ENCODE measurements around the gene RAB7A. TPM values are rescaled to one million over a fixed set of nuclear protein-coding genes. Genes with fewer than 3 reads are reported as not detected.

RAB7A gene
- polyA plus RNA-seq, 1 donor, result 140 TPM

DNA sequence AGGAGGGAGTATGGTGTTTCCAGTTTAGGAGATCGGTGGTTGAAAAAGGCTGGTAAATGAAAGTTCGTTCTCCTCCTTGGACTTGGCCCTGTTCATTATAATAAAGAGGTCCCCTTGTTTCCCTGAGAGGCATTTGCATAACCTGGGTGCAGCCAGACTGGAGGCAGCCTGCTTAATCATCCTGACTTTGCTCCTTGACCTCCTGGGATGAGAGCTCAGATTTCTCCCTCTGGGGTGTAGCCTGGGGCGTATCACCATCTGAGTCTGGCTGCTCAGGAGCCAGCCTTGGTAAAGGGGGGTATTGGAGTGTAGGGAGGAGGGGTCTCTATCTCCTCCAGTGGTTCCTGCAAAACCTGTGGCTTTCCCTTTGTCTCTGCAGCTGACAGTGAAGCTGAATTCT lies 132.2 kb downstream of the RAB7A start:
- DNase-seq, result no peak

DNA sequence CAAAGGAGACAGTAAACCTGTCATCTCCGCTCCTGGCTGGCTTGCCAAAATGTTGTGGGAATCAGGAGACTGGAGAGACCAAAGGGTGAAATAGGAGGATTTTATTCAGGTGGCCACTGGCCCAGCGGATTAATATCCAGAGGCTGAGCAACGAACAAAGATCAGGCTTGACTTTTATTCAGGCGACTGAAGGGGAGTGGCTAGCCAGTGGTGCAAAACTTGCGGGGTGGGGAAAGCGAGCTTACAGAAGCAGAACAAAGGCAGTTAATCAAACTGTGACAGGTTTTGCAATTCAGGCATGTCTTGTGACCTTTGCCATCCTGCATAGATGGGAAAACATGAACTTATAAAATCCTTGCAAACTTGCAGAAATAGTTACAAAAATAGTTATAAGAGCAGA lies 133.6 kb downstream of the RAB7A start:
- no peak for DNase-seq

DNA sequence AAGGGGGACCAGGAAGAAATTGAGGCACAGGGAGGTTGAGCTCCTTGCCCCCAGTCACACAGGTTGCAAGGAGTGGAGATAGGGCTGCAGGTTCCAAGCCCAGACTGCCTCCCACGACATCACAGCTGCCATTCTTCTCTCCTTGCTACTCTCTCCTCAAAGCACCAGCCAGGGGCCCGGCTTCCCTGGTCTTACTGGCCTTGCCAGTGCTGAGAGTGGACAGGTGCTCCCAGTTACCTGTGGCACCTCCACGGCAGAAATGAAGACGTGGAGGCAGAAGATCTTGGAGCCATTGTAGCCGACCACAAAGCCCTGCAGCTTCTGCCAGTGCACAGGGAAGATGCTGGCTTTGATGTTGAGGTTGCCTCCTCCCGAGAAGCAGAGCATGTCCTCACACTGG lies 135.5 kb downstream of the RAB7A start:
- no peak for DNase-seq

DNA sequence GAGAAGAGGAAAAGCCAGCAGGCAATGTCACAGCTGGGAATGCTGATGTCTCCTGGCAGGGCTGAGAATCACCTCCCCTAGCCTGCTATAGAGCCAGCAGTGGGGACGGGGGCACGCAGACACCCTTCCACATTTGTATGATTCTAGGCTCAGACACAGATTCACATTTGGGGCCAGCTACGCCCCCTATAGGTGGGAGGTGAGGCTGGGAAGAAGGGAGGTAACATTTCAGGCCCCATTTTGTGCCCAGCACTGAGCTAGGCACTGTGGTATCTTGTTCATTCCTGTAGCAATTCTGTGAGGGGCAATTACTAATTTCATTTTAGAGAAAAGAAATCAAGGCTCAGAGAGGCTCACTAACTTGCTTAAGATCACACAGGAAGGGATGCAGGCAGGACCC lies 137.6 kb downstream of the RAB7A start:
- DNase-seq, result no peak

Other genes starting within 250 kb of the RAB7A start
- gene GATA2, start 233.0 kb upstream of the RAB7A start, polyA plus RNA-seq (ENCODE audit: insufficient read length), result 3.6 TPM
- gene RPN1, start 75.4 kb upstream of the RAB7A start, polyA plus RNA-seq (ENCODE audit: insufficient read length), result 89.1 TPM
- gene ACAD9, start 153.4 kb downstream of the RAB7A start, polyA plus RNA-seq (ENCODE audit: insufficient read length), result 28.2 TPM